DND-41 (cell line): ENCODE measurements around the gene CYP2W1.

Experiments
- ATAC-seq: fragments of 200-7000 bp; cut with Tn5 transposase; 3 replicates; pipeline ENCODE4 v1.9.1; 2021; ENCODE audit warnings: low read depth; ENCODE audit not compliant: insufficient read depth
- DNase-seq: peaks from one replicate; pipeline ENCODE4 v3.0.0-alpha.2; 2020
- H2AFZ ChIP-seq: 2 replicates; pipeline ENCODE4 v1.6.0; 2012; ENCODE audit warnings: low read depth, low read length
- H3K27ac ChIP-seq: 2 replicates; pipeline ENCODE4 v1.5.1; 2012; ENCODE audit warnings: low read length, inconsistent platforms
- H3K27me3 ChIP-seq: fragments of 200-600 bp; sonication (generic); 2 replicates; pipeline ENCODE4 v1.6.0; 2012; ENCODE audit warnings: low read length, mild to moderate bottlenecking, inconsistent platforms; ENCODE audit not compliant: insufficient read depth, poor library complexity
- H3K36me3 ChIP-seq: 2 replicates; pipeline ENCODE4 v1.5.1; 2012; ENCODE audit warnings: low read length, inconsistent platforms; ENCODE audit not compliant: insufficient read depth
- H3K4me1 ChIP-seq: 2 replicates; pipeline ENCODE4 v1.5.1; 2012; ENCODE audit warnings: mild to moderate bottlenecking, low read length; ENCODE audit not compliant: insufficient read depth
- H3K4me2 ChIP-seq: 2 replicates; pipeline ENCODE4 v1.6.0; 2012; ENCODE audit warnings: mild to moderate bottlenecking, moderate library complexity, low read length, inconsistent platforms; ENCODE audit not compliant: insufficient read depth
- H3K4me3 ChIP-seq, 2 experiments: fragments of 200-600 bp in 1 of 2; shearing (Covaris generic) in 1 of 2; 2 replicates each; pipeline ENCODE4 v1.5.1; 2012 to 2016; ENCODE audit warnings: inconsistent platforms in 2 of 2, low read length in 2 of 2, mild to moderate bottlenecking in 2 of 2, low read depth in 1 of 2, moderate library complexity in 1 of 2
- H3K79me2 ChIP-seq: 2 replicates; pipeline ENCODE4 v1.6.0; 2012; ENCODE audit warnings: low read length, inconsistent platforms; ENCODE audit not compliant: insufficient read depth
- H3K9ac ChIP-seq: 2 replicates; pipeline ENCODE4 v1.6.0; 2012; ENCODE audit warnings: low read depth, mild to moderate bottlenecking, inconsistent platforms, low read length, moderate library complexity
- H3K9me3 ChIP-seq: 2 replicates; pipeline ENCODE4 v1.5.1; 2012; ENCODE audit warnings: low read length, moderate library complexity, mild to moderate bottlenecking, inconsistent platforms; ENCODE audit not compliant: insufficient read depth, severe bottlenecking
- H4K20me1 ChIP-seq: 2 replicates; pipeline ENCODE4 v1.6.0; 2012; ENCODE audit warnings: low read length; ENCODE audit not compliant: insufficient read depth
- CTCF ChIP-seq: IDR thresholded peaks from 2 replicates; pipeline ENCODE4 v1.5.1; 2012; ENCODE audit warnings: borderline replicate concordance, low read length, moderate library complexity, mild to moderate bottlenecking; ENCODE audit not compliant: poor library complexity, severe bottlenecking; ENCODE audit errors: extremely low read depth
- EZH2 ChIP-seq: IDR thresholded peaks from 3 replicates; pipeline ENCODE4 v1.6.1; 2012; ENCODE audit warnings: borderline replicate concordance, low read depth, mild to moderate bottlenecking, moderate library complexity, low read length, inconsistent platforms; ENCODE audit not compliant: severe bottlenecking

The CYP2W1 gene

GRCh38 chr7:935874-936385 is 47.1 kb upstream of the CYP2W1 start:
- Histone ChIP-seq H3K27me3 (no peaks in the 10 kb centered on the region), H3K4me1 (no peaks in the 10 kb centered on the region), H3K4me2 (no peak overlapping the region), H2AFZ (no peak overlapping the region), H4K20me1 (no peaks in the 10 kb centered on the region), H3K4me3 (no peak overlapping the region), H3K9me3 (no peaks in the 10 kb centered on the region), H3K79me2 (no peaks in the 10 kb centered on the region), H3K27ac (no peak overlapping the region), H3K9ac (no peak overlapping the region), H3K36me3 (no peaks in the 10 kb centered on the region)
- DNase-seq (no peak), ATAC-seq (no peak)
- TF ChIP-seq CTCF (no peak), EZH2 (no peak)

- TF ChIP-seq EZH2: no peak
- TF ChIP-seq CTCF: no peak
- DNase-seq: peak; percentile 11
- Histone ChIP-seq H3K36me3 (no peaks in the 10 kb centered on the region), H3K4me1 (no peaks in the 10 kb centered on the region), H3K9me3 (no peaks in the 10 kb centered on the region), H2AFZ (no peak overlapping the region), H3K4me2 (no peak overlapping the region), H3K4me3 (no peak overlapping the region), H3K79me2 (no peaks in the 10 kb centered on the region), H3K9ac (no peak overlapping the region), H3K27me3 (no peaks in the 10 kb centered on the region), H3K27ac (no peak overlapping the region), H4K20me1 (no peaks in the 10 kb centered on the region)
- peak; percentile 52; the same call in 1 of the 3 replicates for ATAC-seq
These were observed 46.5 kb upstream of the CYP2W1 start for GRCh38 chr7:936386-937054.

- H3K36me3 ChIP-seq: no peaks in the 10 kb centered on the region
- DNase-seq: no peak
These were observed 45.0 kb upstream of the CYP2W1 start for GRCh38 chr7:937856-938484.

More at GRCh38 chr7:937856-938484, 45.0 kb upstream of the CYP2W1 start:
- H3K9me3 ChIP-seq: no peaks in the 10 kb centered on the region
- no peaks in the 10 kb centered on the region for H3K27me3 ChIP-seq
- no peaks in the 10 kb centered on the region for H3K4me1 ChIP-seq
- H4K20me1 ChIP-seq: no peaks in the 10 kb centered on the region
- no peak overlapping the region for H2AFZ ChIP-seq
- no peaks in the 10 kb centered on the region for H3K79me2 ChIP-seq
- no peak overlapping the region for H3K9ac ChIP-seq
- no peak for TF ChIP-seq EZH2
- TF ChIP-seq CTCF: no peak
- no peak overlapping the region for H3K27ac ChIP-seq
- no peak overlapping the region for H3K4me3 ChIP-seq
- H3K4me2 ChIP-seq: no peak overlapping the region
- ATAC-seq: no peak
